Stomach smooth muscle (tissue), 2 donors: ENCODE results near the gene EPHB3.

Experiments
- H3K27ac ChIP-seq: one replicate; pipeline ENCODE4 v1.7.0; 2013; ENCODE audit warnings: mild to moderate bottlenecking, low read length, inconsistent platforms
- H3K27me3 ChIP-seq, 2 donors: one replicate each; pipeline ENCODE4 v1.7.0; 2013; ENCODE audit warnings: low read length in 2 of 2; ENCODE audit not compliant: insufficient read depth in 2 of 2, control insufficient read depth in 1 of 2
- H3K36me3 ChIP-seq, 2 donors: one replicate each; pipeline ENCODE4 v1.7.0; 2013; ENCODE audit warnings: low read length in 2 of 2; ENCODE audit not compliant: control insufficient read depth in 2 of 2, insufficient read depth in 2 of 2
- H3K4me1 ChIP-seq: one replicate; pipeline ENCODE4 v1.7.0; 2013; ENCODE audit warnings: low read length; ENCODE audit not compliant: control insufficient read depth, insufficient read depth
- H3K4me3 ChIP-seq, 2 donors: one replicate each; pipeline ENCODE4 v1.7.0; 2013; ENCODE audit warnings: low read length in 2 of 2
- H3K9ac ChIP-seq, 2 donors: one replicate each; pipeline ENCODE4 v1.7.0; 2013; ENCODE audit warnings: low read length in 2 of 2, mild to moderate bottlenecking in 1 of 2
- H3K9me3 ChIP-seq, 2 donors: one replicate each; pipeline ENCODE4 v1.7.0; 2013; ENCODE audit warnings: low read length in 2 of 2; ENCODE audit not compliant: control insufficient read depth in 2 of 2
- donor health status: healthy.
- donor health status: Pancreatic carcinoma.

The EPHB3 gene

DNA sequence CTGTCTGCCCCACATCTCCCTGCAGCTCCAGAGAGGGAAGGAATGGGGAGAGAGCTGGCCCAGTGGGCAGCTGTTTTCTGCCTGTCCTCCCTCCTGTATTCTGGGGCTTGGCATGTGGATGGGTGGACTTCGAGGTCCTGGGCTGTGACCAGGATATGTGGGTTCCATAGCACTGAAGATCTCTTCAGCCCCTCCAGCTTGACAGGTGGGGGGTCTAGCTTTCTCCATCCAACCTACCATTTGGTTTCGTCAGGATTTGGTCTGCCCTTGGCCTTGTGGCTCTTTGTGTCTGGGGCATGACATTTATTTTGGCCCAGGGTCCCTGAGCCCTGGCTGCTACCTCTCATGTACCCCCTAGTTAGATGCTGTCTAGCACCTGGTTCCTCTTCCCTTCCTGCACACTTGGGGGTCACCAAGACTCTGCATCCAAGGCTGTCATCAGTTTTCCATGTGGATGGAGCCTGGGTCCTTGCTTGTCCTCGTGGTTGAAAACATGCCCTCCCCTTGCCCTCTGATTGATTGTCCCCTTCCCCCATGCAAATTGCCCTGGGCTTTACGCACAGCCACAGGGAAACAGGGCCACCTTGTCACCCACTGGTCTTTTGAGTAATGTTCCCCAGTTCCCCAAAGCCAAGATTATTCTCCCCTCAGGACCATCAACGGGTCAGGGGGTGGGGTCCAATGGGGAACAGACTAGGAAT is 3.2 kb downstream of the EPHB3 start:
- H3K4me3 ChIP-seq, result peak overlapping the region in 1 of 2 donors; percentile 77
- H3K4me1 ChIP-seq, result peaks cover 82% of the 10 kb centered on the region
- no peaks in the 10 kb centered on the region for H3K36me3 ChIP-seq
- H3K27me3 ChIP-seq, result no peaks in the 10 kb centered on the region
- H3K9ac ChIP-seq, result peak overlapping the region; percentile 46 to 69
- peak overlapping the region; percentile 87 for H3K27ac ChIP-seq
- H3K9me3 ChIP-seq, result no peaks in the 10 kb centered on the region

DNA sequence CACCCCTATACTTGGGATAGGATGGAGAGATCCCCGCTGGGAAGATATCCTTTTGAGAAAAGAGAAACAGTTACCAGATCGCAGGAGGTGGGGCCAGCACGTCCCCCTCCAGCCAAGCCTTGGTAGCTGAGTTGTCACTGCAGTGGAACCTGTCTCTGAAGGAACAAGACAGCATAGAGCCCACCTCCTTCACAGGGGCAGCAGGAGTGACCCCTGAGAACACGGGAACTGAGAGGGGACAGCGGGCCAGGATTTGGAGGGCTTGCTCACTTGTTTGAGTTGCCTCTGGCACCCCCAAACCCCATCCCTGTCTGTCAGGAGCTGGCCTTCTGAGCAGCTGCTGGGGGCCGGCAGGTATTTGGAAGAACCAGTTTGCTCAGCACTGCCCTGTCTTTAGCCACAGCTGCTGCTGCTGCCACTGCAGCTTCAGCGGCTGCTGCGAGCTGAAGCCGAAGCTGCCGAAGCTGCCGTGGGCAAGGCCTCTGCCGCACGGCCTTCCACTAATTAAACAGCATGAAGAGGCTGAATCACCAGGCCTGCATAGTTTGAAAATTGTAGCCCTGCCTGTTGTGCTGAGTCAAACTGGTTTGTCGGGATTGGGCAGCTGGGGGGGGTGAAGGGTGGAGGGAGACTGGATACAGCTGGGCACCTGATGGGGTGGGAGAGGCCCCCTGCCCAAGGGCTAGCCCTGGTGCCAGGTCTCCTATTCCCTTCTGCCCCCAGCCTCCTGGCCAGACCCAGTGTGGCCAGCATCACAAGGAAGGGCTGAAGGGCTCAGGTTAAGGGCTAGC is 4.0 kb downstream of the EPHB3 start:
- Histone ChIP-seq H3K36me3 (no peaks in the 10 kb centered on the region), H3K9me3 (no peaks in the 10 kb centered on the region), H3K27me3 (no peaks in the 10 kb centered on the region), H3K27ac (peak overlapping the region; percentile 87), H3K9ac (peak overlapping the region; percentile 46 to 69), H3K4me1 (peaks cover 84% of the 10 kb centered on the region), H3K4me3 (peak overlapping the region; percentile 50 to 55)

DNA sequence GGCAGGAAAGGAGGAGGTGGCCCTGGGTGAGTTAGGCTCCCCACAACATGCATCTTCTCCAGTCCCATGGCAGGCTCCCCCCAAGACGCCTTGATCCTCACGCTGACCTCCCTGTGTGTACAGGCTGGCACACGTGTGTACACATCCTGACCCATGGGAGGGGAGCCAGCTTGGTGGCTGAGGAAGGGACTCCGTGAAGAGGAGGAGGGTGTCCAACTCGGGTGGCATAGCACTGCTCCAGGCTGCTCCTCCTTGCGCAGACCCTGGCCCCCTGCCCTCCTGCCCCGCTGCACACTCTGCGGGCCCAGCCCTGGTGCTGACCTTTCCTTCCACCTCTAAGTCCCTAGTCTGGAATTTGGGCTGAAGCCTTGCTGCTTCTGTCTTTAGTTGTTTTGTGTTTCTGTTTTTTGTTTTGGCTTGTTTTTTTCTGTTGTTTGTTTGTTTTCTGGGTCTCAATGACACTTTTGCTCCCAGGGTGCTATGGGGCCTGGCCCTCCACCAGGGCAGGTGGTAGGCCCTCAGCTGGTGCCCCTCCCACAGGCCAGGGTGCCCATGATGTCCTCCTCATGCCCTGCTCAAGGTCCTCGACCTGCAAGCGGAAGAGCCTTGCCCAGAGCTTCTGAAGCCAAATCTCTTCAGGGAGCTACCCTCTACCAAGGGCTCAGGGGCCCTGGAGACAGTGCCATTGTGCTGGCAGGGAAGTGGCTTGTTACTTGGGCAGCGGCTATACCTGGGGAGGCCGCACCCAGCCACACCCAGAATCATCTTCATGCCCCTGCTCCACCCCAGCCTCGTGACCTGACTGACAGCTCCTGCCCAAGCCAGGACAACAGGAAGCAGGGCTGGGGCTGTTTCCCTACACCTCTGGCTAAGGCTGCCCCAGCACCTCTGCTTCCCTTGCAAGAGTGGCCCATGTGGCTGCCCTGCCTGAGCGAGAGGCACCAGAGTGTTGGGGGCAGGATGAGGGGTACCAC is 5.1 kb downstream of the EPHB3 start:
- Histone ChIP-seq H3K27ac (peak overlapping the region; percentile 87), H3K9ac (peak overlapping the region in 1 of 2 donors; percentile 29), H3K36me3 (no peaks in the 10 kb centered on the region), H3K9me3 (no peaks in the 10 kb centered on the region), H3K4me3 (no peak overlapping the region), H3K4me1 (peaks cover 79% of the 10 kb centered on the region), H3K27me3 (no peaks in the 10 kb centered on the region)

DNA sequence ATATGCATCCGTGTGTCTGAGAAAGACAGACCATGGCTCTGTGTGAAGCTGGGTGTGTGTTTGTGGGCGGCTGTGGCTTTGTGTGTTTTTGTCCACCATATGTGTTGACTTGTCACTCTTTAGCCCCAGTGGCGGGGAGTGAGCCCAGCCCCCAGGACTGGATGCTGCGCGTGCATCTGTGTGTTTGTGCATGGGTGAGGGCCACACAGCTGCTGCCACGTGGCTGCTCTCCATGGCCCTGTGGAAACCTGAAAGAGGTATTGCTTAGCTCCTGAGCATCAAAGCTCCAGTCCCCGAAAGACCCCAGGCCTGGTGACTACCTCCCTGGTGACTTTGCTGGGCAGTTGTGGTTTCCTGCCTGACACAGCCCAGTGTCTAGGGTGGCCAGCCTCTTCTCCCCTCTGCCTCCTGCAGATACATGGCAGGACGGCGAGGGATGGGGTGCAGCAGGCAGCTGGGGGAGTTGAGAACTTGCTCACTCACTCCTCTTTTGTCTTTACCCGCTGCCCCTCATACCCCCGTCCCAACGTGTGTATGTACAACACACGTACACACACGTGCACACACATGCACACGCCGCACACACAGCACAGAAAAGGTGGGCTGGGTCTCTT is 6.5 kb downstream of the EPHB3 start:
- Histone ChIP-seq H3K9ac (peak overlapping the region; percentile 21 to 40), H3K36me3 (peaks cover 5 to 9% of the 10 kb centered on the region in 2 donors), H3K9me3 (no peaks in the 10 kb centered on the region), H3K27ac (peak overlapping the region; percentile 66), H3K4me1 (peaks cover 71% of the 10 kb centered on the region), H3K4me3 (peak overlapping the region; percentile 47 to 75), H3K27me3 (no peaks in the 10 kb centered on the region)

DNA sequence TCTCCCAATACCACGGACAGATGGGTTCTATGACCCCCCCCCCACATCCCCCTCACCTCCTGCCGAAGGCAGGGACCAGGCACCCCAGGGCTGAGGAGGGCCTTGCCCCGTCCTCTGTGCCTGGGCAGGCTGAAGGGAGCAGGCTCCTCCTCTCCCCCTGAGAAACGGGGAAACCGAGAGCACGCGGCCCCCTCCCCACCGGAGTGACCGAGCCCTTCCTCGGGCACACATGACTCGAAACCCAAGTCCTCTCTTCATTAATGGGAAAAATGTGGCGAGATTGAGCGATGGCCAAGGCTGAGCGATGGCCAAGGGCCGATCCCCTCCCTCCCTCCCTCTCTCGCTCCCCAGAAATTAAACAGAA is 7.0 kb downstream of the EPHB3 start:
- H3K9ac ChIP-seq, result peak overlapping the region in 1 of 2 donors; percentile 40
- peaks cover 5 to 12% of the 10 kb centered on the region in 2 donors for H3K36me3 ChIP-seq
- H3K9me3 ChIP-seq, result no peaks in the 10 kb centered on the region
- H3K4me1 ChIP-seq, result peaks cover 68% of the 10 kb centered on the region
- peak overlapping the region; percentile 66 for H3K27ac ChIP-seq
- H3K27me3 ChIP-seq, result no peaks in the 10 kb centered on the region
- peak overlapping the region; percentile 47 to 75 for H3K4me3 ChIP-seq

DNA sequence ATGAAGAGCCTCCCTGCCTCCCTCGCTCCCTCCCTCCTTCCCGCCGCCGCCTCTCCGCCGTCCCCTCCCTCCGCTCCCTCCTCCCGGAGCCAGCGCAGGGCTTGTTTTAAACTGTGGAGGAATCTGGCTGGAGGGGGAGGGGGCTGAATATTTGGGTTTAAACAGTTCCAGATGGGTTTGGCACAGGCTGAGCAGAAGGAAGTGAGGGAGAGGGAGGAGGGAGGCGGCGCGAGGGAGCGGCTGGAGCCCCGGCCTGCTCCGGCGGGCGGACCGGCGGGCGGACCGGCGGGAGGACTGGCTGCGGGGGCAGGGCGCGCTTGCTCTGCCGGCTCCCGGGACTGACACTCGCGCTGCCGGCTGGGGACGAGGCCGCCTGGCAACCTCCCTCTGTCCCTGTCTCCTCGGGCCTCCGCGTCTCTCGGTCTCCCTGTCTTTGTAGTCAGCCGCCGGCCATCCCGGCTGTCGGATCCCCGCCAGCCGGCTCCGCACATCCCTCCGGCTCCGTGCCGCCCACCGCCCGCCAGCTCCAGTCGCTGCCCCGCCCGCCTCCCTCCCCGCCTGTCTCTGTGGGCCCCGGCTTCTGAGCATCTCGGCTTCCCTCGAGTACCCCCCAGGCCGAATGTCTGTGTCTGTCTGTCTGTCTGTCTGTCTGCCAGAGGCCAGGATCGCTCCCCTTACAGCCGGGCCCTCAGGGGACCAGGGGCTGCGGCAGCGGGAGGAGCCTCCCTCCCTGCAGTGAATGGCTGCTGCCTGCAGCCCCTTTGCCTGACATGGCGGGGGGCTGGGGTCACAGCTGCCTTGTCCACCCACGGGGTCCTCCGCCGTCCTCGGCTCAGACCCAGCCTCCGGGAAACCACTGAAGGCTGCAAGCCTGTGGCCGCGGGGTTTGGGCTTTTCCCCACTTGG is 7.6 kb downstream of the EPHB3 start:
- Histone ChIP-seq H3K9ac (peak overlapping the region; percentile 29 to 40), H3K27ac (peak overlapping the region; percentile 70), H3K27me3 (no peaks in the 10 kb centered on the region), H3K9me3 (no peaks in the 10 kb centered on the region), H3K4me3 (peak overlapping the region; percentile 47 to 75), H3K36me3 (peaks cover 5 to 12% of the 10 kb centered on the region in 2 donors), H3K4me1 (peaks cover 65% of the 10 kb centered on the region)

DNA sequence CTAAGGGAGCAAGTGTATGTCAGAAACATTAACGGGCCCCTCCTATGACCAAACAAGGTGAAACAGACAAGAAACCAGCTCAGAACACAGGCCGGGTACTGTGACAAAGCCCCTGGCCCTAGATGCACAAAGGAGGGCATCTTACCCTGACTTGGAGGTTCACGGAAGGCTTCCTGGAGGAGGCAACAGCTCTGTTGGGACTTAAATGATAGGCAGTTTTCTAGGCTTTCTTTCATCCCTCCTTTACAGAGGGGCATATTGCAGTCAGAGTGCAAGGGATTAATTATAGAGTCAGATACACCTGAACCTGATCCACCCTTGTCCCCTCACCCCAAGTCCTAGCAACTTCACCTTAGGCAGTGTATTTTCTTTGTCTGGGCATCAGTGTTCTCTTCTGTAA is 8.4 kb downstream of the EPHB3 start:
- H3K9ac ChIP-seq, result peak overlapping the region in 1 of 2 donors; percentile 47
- H3K9me3 ChIP-seq, result no peaks in the 10 kb centered on the region
- H3K27me3 ChIP-seq, result no peaks in the 10 kb centered on the region
- H3K27ac ChIP-seq, result no peak overlapping the region
- H3K36me3 ChIP-seq, result peaks cover 5 to 12% of the 10 kb centered on the region in 2 donors
- H3K4me1 ChIP-seq, result peaks cover 63% of the 10 kb centered on the region
- peak overlapping the region in 1 of 2 donors; percentile 75 for H3K4me3 ChIP-seq

DNA sequence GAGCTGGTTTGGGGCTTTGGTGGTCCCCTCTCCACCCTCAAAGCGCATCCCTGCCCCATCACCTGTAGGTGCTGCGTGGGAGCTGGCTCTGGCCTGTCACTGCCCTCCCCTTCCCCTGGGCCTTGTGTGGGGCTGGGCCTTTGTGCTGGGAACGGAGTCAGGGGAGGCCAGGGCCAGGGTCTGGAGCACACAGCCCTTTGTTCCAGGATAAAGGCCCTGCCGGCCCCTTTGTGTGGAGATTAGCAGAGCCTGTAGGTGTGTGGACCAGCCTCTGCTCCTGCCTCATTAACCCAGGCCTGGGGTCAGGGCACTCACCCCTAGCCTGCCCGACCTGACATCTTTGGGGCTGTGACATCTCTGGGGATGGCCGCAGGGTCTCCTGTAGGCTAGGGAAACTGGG is 8.9 kb downstream of the EPHB3 start:
- H3K9ac ChIP-seq, result no peak overlapping the region
- H3K9me3 ChIP-seq, result no peaks in the 10 kb centered on the region
- peaks cover 5 to 12% of the 10 kb centered on the region in 2 donors for H3K36me3 ChIP-seq
- no peak overlapping the region for H3K27ac ChIP-seq
- H3K27me3 ChIP-seq, result no peaks in the 10 kb centered on the region
- H3K4me1 ChIP-seq, result peaks cover 59% of the 10 kb centered on the region
- H3K4me3 ChIP-seq, result no peak overlapping the region

DNA sequence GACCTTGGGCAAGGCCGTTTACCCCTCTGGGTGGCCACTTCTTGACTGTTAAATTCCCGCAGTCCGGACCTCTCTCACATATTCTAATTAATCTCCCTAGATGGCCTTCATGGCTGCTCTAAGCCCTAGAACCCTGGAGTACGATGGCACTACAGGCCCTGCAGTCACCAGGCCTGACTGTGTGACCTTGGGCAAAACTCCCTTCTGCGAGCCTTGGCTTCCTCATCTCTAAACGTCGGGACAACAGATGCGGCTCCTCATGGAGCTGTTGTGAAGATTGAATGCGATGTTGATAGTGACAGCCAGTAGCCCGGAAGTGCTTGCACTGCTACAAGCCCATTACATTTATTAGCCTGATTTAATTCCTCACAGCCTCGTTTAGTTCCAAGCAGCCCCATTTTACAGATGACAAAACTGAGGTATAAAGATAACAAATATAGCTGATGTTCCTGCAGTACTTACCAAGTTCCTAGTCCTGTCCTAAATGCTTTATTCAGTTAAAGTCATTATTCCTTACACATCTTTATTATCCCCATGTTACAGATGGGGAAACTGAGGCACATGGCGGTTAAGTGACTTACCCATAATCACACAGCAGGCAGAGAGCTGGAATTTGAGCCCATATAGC is 10.3 kb downstream of the EPHB3 start:
- H3K27me3 ChIP-seq, result no peaks in the 10 kb centered on the region

More for the DNA sequence above, 10.3 kb downstream of the EPHB3 start:
- Histone ChIP-seq H3K27ac (no peak overlapping the region), H3K9me3 (no peaks in the 10 kb centered on the region), H3K9ac (no peak overlapping the region), H3K4me1 (peaks cover 45% of the 10 kb centered on the region), H3K4me3 (no peak overlapping the region), H3K36me3 (peaks cover 12 to 19% of the 10 kb centered on the region in 2 donors)
